ENCODE measurements around the gene TINAGL1.

- TF ChIP-seq, protein P1, sequence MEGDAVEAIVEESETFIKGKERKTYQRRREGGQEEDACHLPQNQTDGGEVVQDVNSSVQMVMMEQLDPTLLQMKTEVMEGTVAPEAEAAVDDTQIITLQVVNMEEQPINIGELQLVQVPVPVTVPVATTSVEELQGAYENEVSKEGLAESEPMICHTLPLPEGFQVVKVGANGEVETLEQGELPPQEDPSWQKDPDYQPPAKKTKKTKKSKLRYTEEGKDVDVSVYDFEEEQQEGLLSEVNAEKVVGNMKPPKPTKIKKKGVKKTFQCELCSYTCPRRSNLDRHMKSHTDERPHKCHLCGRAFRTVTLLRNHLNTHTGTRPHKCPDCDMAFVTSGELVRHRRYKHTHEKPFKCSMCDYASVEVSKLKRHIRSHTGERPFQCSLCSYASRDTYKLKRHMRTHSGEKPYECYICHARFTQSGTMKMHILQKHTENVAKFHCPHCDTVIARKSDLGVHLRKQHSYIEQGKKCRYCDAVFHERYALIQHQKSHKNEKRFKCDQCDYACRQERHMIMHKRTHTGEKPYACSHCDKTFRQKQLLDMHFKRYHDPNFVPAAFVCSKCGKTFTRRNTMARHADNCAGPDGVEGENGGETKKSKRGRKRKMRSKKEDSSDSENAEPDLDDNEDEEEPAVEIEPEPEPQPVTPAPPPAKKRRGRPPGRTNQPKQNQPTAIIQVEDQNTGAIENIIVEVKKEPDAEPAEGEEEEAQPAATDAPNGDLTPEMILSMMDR (IDR thresholded peaks at IDR 0.05): no peak
- TF ChIP-seq EP300 (IDR thresholded peaks at IDR 0.05) (no peak), POLR2A (IDR thresholded peaks at IDR 0.05; ENCODE audit: low read depth) (no peak), POLR2AphosphoS5 (IDR thresholded peaks at IDR 0.05) (no peak)
Measured at GRCh38 chr1:31628931-31629556, 52.7 kb downstream of the TINAGL1 start.

Measured in esophagus muscularis mucosa (tissue), 4 donors.